ENCODE data around the gene SDCCAG8. TPM values are rescaled to one million over a fixed set of nuclear protein-coding genes. Genes with fewer than 3 reads are reported as not detected.

SDCCAG8 gene
- total RNA-seq, 1 donor from 2014 or later, result 21.4 TPM

DNA sequence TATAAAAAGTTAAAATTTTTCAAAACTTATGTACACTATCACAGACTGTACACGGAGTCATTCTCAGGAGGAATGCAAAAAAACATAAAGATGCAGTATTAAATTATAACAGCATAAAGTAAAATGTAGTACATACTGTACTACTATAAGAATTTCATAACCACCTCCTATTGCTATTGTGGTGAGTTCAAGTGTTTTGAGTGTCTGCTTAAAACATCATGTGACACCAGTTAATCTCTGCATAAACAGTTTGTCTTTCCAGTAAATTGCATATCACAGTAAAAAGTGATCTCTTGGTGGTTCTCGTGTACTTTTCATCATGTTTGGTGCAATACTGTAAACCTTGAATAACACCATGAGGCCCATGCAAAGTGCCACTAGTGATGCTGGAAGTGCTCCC, 45.2 kb downstream of the SDCCAG8 start:
- Histone ChIP-seq H3K9me3 (replicated peaks) (peaks cover 14% of the 10 kb centered on the region), H3K27me3 (ENCODE audit: low read depth) (no peaks in the 10 kb centered on the region), H3K4me1 (no peaks in the 10 kb centered on the region), H3K36me3 (peaks cover 53% of the 10 kb centered on the region), H3K27ac (replicated peaks) (no peak overlapping the region), H3K4me3 (no peak overlapping the region)
- intact Hi-C loops (cut with micrococcal nuclease), result no loop called here
- TF ChIP-seq CTCF (IDR thresholded peaks at IDR 0.05; ENCODE audit: borderline replicate concordance), result no peak
- DNase-seq, result no peak

DNA sequence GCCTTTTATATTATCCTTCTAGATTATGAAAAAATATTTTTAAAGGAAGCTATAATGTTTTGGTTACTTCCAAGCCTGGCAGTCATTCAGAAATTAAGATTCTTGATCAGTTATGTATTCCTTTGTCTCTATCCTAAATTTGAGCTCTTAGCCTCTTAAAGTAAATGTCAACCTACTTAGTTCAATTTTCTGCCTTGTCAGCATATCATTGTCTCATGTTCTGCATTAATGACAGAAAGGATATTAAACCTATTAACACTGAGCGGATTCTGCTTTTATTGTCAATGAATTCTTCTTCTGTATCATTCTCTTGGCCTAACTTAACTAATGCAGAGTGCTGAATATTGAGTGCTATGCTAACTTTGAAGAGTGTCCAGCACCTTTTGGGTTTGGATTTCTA, 56.0 kb downstream of the SDCCAG8 start:
- no peak overlapping the region for H3K27ac ChIP-seq (replicated peaks)
- intact Hi-C loops (cut with micrococcal nuclease), result no loop called here
- no peak for TF ChIP-seq CTCF (IDR thresholded peaks at IDR 0.05; ENCODE audit: borderline replicate concordance)

DNA sequence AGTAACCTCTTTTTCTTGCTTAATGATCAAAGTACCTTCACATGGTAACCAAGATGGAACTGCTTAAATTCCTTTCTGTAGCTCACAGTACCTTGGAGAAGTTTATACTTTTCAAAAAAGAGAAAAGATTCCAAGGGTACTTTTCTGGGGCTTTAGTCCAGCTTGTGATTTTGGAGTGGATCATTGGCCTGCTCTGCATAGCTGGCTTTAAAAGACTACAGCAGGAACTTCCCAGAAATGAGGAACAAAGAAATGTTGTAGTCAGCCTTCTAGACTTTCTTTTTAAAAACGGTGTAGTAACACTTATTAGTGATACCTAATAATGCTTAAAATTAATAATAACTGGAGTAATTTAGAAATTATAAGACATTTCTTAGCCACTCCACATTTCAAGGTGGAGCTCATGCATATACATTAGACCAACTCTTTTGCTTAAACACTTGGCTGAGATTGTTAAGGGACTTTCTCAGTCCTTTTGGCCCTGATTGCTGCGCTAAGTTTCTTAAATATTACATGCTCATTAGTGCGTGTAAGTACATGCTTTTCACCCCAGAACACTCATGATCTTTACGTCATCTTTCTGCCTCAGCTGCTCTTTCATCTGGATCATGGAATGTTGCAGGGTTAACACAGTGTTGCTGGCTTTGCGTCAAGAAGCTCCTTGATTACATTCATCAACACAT, 57.3 kb downstream of the SDCCAG8 start:
- no peak for TF ChIP-seq CTCF (IDR thresholded peaks at IDR 0.05; ENCODE audit: borderline replicate concordance)
- Histone ChIP-seq H3K9me3 (replicated peaks) (no peaks in the 10 kb centered on the region), H3K36me3 (peaks cover 42% of the 10 kb centered on the region), H3K4me1 (peaks cover 9% of the 10 kb centered on the region), H3K27me3 (ENCODE audit: low read depth) (no peaks in the 10 kb centered on the region), H3K4me3 (no peak overlapping the region), H3K27ac (replicated peaks) (peak overlapping the region; percentile 18)
- DNase-seq, result no peak
- intact Hi-C loops (cut with micrococcal nuclease), result no loop called here

More for the DNA sequence above, 56.0 kb downstream of the SDCCAG8 start:
- Histone ChIP-seq H3K4me3 (no peak overlapping the region), H3K4me1 (peaks cover 9% of the 10 kb centered on the region), H3K9me3 (replicated peaks) (no peaks in the 10 kb centered on the region), H3K27me3 (ENCODE audit: low read depth) (no peaks in the 10 kb centered on the region), H3K36me3 (peaks cover 34% of the 10 kb centered on the region)
- no peak for DNase-seq

DNA sequence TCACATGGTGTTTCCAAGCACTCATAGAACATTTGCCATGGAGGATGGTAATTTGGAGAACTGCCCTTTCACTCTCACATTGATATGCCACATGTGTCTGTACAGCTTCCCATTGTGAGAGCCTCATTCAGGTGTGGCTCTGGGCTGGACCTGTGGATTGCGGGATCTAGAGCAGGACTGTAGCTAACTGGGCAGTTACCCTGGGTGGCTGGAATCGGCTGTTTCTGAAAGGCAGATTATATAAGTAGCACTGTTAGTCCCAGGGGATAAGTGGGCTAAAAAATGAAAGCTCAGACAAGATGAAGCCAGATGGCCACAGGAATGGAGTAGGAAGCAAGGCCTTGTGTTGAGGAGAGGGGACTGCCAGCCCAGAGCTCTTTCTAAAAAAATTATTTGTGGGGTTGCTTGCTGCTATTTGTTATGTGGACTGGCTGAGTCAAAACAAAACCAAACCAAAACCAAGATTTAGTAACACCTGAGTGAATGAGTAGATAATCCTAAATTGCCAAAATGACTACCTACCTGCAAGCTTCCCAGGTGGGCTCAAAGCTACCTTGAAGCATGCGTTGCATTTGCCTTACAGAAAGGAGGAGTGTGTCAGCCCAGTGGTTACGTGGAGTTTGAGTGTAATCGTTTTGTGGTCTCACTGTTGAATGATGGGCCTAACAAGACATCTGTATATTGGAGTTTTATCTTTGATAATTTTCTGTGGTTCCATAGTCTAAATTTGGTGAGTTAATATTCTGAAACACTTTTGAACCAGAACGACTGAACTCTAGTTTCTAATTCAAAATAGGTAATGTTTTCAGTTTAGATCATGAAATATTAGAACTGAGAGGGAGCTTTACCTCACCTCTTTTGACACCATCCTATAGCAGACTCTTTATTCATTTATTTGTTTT, 58.0 kb downstream of the SDCCAG8 start:
- Histone ChIP-seq H3K9me3 (replicated peaks) (no peaks in the 10 kb centered on the region), H3K4me3 (no peak overlapping the region), H3K27ac (replicated peaks) (peak overlapping the region; percentile 18), H3K36me3 (peaks cover 43% of the 10 kb centered on the region), H3K4me1 (peaks cover 9% of the 10 kb centered on the region), H3K27me3 (ENCODE audit: low read depth) (no peaks in the 10 kb centered on the region)
- TF ChIP-seq CTCF (IDR thresholded peaks at IDR 0.05; ENCODE audit: borderline replicate concordance), result no peak
- intact Hi-C loops (cut with micrococcal nuclease), result no loop called here
- no peak for DNase-seq

DNA sequence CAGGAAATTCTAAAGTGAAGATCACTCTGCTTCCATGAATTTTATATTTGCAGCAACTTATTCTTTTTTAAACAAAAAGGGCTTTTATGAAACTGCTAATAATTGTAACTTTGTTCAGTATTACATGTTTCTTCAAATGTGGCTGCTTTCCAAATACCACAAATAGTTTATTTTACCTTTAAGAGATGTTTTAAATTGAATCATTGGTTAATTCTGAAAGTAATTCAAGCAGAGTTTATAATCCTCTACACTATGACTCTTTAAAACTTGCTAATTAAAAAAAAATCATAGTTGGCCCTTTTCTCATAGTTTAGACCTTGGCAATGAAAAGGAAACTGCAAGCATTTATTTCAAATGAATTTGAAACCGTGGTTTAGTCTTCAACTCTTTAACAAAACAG, 59.6 kb downstream of the SDCCAG8 start:
- Histone ChIP-seq H3K36me3 (peaks cover 42% of the 10 kb centered on the region), H3K27ac (replicated peaks) (no peak overlapping the region), H3K4me3 (no peak overlapping the region), H3K9me3 (replicated peaks) (no peaks in the 10 kb centered on the region), H3K27me3 (ENCODE audit: low read depth) (no peaks in the 10 kb centered on the region), H3K4me1 (peaks cover 9% of the 10 kb centered on the region)
- intact Hi-C loops (cut with micrococcal nuclease), result no loop called here
- TF ChIP-seq CTCF (IDR thresholded peaks at IDR 0.05; ENCODE audit: borderline replicate concordance), result no peak
- no peak for DNase-seq
